HFF-Myc (cell line): ENCODE measurements around the gene SYTL1.

Source experiments
- DNase-seq: peaks from one replicate; pipeline ENCODE4 v3.0.0-alpha.2; 2011; ENCODE audit warnings: low read depth; ENCODE audit errors: extremely low read depth
- H3K4me3 ChIP-seq: replicated peaks from 2 replicates; pipeline ENCODE4 v1.5.1; 2011; ENCODE audit warnings: low read depth, mild to moderate bottlenecking, control low read depth, low read length
- CTCF ChIP-seq: IDR thresholded peaks from 2 replicates; pipeline ENCODE4 v1.5.1; 2012; ENCODE audit warnings: mild to moderate bottlenecking, low read depth, low read length, control low read depth; ENCODE audit errors: missing control alignments

SYTL1 gene

GRCh38 chr1:27356619-27357280 is 14.9 kb downstream of the SYTL1 start:
- no peak for DNase-seq
- TF ChIP-seq CTCF = no peak
- no peak overlapping the region for H3K4me3 ChIP-seq

GRCh38 chr1:27357281-27358037 is 15.6 kb downstream of the SYTL1 start:
- H3K4me3 ChIP-seq = no peak overlapping the region
- no peak for DNase-seq
- peak; percentile 79 for TF ChIP-seq CTCF

- no peak for TF ChIP-seq CTCF
- H3K4me3 ChIP-seq = no peak overlapping the region
- no peak for DNase-seq
Measured at GRCh38 chr1:27358038-27358927, 16.5 kb downstream of the SYTL1 start.

- no peak for TF ChIP-seq CTCF
- no peak overlapping the region for H3K4me3 ChIP-seq
- DNase-seq = no peak
Measured at GRCh38 chr1:27358928-27359313, 17.1 kb downstream of the SYTL1 start.

GRCh38 chr1:27359822-27360158 is 18.0 kb downstream of the SYTL1 start:
- TF ChIP-seq CTCF = no peak
- no peak overlapping the region for H3K4me3 ChIP-seq
- no peak for DNase-seq

- no peak overlapping the region for H3K4me3 ChIP-seq
Measured at GRCh38 chr1:27360159-27361043, 18.6 kb downstream of the SYTL1 start.

More at GRCh38 chr1:27360159-27361043, 18.6 kb downstream of the SYTL1 start:
- no peak for DNase-seq
- TF ChIP-seq CTCF = no peak
